ENCODE measurements around the gene E2F4. TPM values are rescaled to one million over a fixed set of nuclear protein-coding genes. Genes with fewer than 3 reads are reported as not detected.

The E2F4 gene
- total and polyA plus RNA-seq, 9 of the 15 experiments (the other 6 are each of a cell fraction or from before 2014, with no cell fraction given): 9.7 to 139 (median 106) TPM

DNA sequence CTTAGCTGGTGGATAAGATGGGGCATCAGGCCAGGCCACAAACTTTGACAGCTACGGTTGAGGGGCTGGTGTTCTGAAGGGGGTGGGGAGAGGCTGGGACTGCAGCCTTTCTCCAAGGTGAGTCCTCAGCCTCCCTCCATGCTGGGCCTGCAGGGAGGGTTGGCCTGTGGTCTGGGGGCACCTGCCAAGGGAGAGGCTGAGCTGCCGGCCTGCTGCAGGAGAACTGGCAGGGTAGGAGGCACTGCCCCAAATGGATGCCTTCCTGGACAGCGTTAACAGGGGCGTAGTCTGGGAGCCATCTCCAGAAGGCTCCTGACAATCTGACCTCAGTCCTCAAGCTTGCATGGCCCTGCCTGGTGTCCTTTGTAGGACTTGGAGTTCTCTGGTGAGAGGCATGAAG is 12.1 kb downstream of the E2F4 start:
- H3K79me2 ChIP-seq (ENCODE audit: control insufficient read depth, insufficient read depth, low read length): no peaks in the 10 kb centered on the region
- H3K27ac ChIP-seq (ENCODE audit: extremely low read depth, low read depth, low read length): no peak overlapping the region
- peak overlapping the region in 1 of 2 experiments; percentile 13; a peak in 1 of 4 replicates for H3K9ac ChIP-seq (ENCODE audit: insufficient read depth in 1 of 2, low read depth in 2 of 2, low read length in 2 of 2)
- 92% methylated on average over 4 of the region's 4 CpGs for WGBS (ENCODE audit: insufficient coverage, low coverage, missing lambda C conversion rate)
- H2AFZ ChIP-seq (ENCODE audit: low read depth, low read length): no peak overlapping the region
- peaks cover 3% of the 10 kb centered on the region for H3K9me1 ChIP-seq (ENCODE audit: control insufficient read depth, insufficient read depth, low read length)
- no peak for TF ChIP-seq CBX3 (IDR thresholded peaks at IDR 0.05; ENCODE audit: borderline replicate concordance in 1 of 2, low read length in 2 of 2)
- no peak for TF ChIP-seq RBM14 (IDR thresholded peaks at IDR 0.05; ENCODE audit: borderline replicate concordance, insufficient read depth, low read depth, low read length)
- no peak for TF ChIP-seq RBM39 (optimal IDR thresholded peaks at IDR 0.05; ENCODE audit: low read depth, low read length)
- TF ChIP-seq POLR3A (IDR thresholded peaks at IDR 0.05; ENCODE audit: borderline replicate concordance, extremely low read depth, insufficient read depth, insufficient read length): no peak
- TF ChIP-seq HSF4 (CRISPR knock-in tag; IDR thresholded peaks at IDR 0.05; ENCODE audit: borderline replicate concordance): no peak
- no peak for TF ChIP-seq SP2 (IDR thresholded peaks at IDR 0.05; ENCODE audit: extremely low read depth, low read depth, low read length, poor library complexity, severe bottlenecking)
- TF ChIP-seq ARNT (IDR thresholded peaks at IDR 0.05): no peak
- TF ChIP-seq DDX20 (tag; IDR thresholded peaks at IDR 0.05; ENCODE audit: low read depth): no peak
- TF ChIP-seq HOMEZ (CRISPR knock-in tag; IDR thresholded peaks at IDR 0.05): no peak
- TF ChIP-seq, protein P1, sequence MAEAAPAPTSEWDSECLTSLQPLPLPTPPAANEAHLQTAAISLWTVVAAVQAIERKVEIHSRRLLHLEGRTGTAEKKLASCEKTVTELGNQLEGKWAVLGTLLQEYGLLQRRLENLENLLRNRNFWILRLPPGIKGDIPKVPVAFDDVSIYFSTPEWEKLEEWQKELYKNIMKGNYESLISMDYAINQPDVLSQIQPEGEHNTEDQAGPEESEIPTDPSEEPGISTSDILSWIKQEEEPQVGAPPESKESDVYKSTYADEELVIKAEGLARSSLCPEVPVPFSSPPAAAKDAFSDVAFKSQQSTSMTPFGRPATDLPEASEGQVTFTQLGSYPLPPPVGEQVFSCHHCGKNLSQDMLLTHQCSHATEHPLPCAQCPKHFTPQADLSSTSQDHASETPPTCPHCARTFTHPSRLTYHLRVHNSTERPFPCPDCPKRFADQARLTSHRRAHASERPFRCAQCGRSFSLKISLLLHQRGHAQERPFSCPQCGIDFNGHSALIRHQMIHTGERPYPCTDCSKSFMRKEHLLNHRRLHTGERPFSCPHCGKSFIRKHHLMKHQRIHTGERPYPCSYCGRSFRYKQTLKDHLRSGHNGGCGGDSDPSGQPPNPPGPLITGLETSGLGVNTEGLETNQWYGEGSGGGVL (CRISPR knock-in tag; IDR thresholded peaks at IDR 0.05): no peak
- TF ChIP-seq HMGXB4 (CRISPR knock-in tag; IDR thresholded peaks at IDR 0.05): no peak
- TF ChIP-seq, protein P2, sequence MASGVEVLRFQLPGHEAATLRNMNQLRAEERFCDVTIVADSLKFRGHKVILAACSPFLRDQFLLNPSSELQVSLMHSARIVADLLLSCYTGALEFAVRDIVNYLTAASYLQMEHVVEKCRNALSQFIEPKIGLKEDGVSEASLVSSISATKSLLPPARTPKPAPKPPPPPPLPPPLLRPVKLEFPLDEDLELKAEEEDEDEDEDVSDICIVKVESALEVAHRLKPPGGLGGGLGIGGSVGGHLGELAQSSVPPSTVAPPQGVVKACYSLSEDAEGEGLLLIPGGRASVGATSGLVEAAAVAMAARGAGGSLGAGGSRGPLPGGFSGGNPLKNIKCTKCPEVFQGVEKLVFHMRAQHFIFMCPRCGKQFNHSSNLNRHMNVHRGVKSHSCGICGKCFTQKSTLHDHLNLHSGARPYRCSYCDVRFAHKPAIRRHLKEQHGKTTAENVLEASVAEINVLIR (CRISPR knock-in tag; IDR thresholded peaks at IDR 0.05): no peak
- TF ChIP-seq, protein P3, sequence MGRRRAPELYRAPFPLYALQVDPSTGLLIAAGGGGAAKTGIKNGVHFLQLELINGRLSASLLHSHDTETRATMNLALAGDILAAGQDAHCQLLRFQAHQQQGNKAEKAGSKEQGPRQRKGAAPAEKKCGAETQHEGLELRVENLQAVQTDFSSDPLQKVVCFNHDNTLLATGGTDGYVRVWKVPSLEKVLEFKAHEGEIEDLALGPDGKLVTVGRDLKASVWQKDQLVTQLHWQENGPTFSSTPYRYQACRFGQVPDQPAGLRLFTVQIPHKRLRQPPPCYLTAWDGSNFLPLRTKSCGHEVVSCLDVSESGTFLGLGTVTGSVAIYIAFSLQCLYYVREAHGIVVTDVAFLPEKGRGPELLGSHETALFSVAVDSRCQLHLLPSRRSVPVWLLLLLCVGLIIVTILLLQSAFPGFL (CRISPR knock-in tag; IDR thresholded peaks at IDR 0.05): no peak
- TF ChIP-seq SOX6 (IDR thresholded peaks at IDR 0.05): no peak
- TF ChIP-seq EGR1 (conservative IDR thresholded peaks at IDR 0.05): no peak
- CTCF ChIA-PET (ENCODE audit: low intra/inter-chr PET ratio): no interaction called here
- no TSS peak for BruUV-seq (replicated peaks)
- H3K27me3 ChIP-seq (ENCODE audit: control insufficient read depth in 2 of 2, insufficient read depth in 2 of 2, low read length in 2 of 2): no peaks in the 10 kb centered on the region
- H3K9me3 ChIP-seq (replicated peaks; ENCODE audit: control insufficient read depth, insufficient read depth, low read depth, low read length): no peaks in the 10 kb centered on the region
- in situ Hi-C loops (cut with MboI): no loop called here
- no peak overlapping the region for H3K4me2 ChIP-seq (ENCODE audit: insufficient read depth, low read length)
- POLR2A ChIA-PET: interaction anchor here (0.5 to 2.2 kb wide), 4 partner anchors 11 to 208 kb away, joined by 3 to 6 read pairs (median 4); no protein-coding TSS in a partner anchor
- FAIRE-seq: no peak
- H3K4me1 ChIP-seq (replicated peaks in 1 of 2; ENCODE audit: control insufficient read depth in 2 of 2, insufficient read depth in 2 of 2, low read length in 2 of 2): peaks cover 10 to 54% of the 10 kb centered on the region in 2 experiments; a peak in 4 of 5 replicates
- H3K4me3 ChIP-seq: no peak overlapping the region
- no peak for ATAC-seq
- intact Hi-C loops (cut with micrococcal nuclease): no loop called here
- peaks cover 52% of the 10 kb centered on the region; the same call in 2 of the 3 replicates for H3K36me3 ChIP-seq (ENCODE audit: control insufficient read depth, insufficient read depth, low read length)
- no peaks in the 10 kb centered on the region; the same call in 1 of the 2 replicates for H4K20me1 ChIP-seq (replicated peaks; ENCODE audit: control insufficient read depth, insufficient read depth, low read length)
- DNase-seq (ENCODE audit: extremely low read depth in 1 of 4, low spot score in 3 of 4): no peak
